Transverse colon (tissue), 3 donors: ENCODE data around the gene DPT.

Source experiments
- POLR2A ChIP-seq: fragments of 450-650 bp; IDR thresholded peaks from one replicate; pipeline ENCODE4 v1.6.1; 2016; ENCODE audit warnings: antibody characterized with exemption, mild to moderate bottlenecking, moderate library complexity
- POLR2AphosphoS5 ChIP-seq, 3 donors: sonication (generic); formaldehyde crosslinking; IDR thresholded peaks; one replicate each; pipeline ENCODE4 v1.6.1; 2016; ENCODE audit warnings: antibody characterized with exemption in 3 of 3

DNA sequence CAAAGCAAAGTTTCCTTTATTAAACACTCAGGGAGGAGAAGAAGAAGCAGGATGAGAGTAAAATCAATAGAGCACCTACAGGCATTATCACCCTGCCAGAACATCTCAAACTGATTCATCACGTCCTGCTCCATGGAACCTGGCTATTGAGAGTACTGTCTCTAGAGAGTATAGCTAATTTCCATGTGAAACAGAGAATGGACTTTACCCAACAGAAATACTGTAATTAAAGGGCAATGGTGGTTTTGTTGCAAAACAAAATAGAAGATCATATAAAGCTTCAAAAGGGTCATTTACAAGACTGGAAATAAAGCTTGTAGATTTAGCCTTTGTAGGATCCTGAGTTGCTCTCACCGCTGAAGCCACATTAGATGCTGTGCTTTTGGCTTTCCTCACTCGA, 83.3 kb downstream of the DPT start:
- TF ChIP-seq POLR2AphosphoS5 (IDR thresholded peaks at IDR 0.05) (no peak), POLR2A (no peak)
